MM.1S (cell line): Measurements from ENCODE around the gene ABCC4.

Source experiments
- DNase-seq: peaks from one replicate; pipeline ENCODE4 v3.0.0-alpha.2; 2015
- H2AFZ ChIP-seq: fragments of 300-600 bp; sonication (generic); 2 replicates; pipeline ENCODE4 v1.6.0; 2016; ENCODE audit warnings: antibody characterized with exemption, low read length
- H3F3A ChIP-seq: fragments of 300-600 bp; sonication (generic); 2 replicates; pipeline ENCODE4 v1.6.1; 2016; ENCODE audit warnings: mild to moderate bottlenecking, antibody characterized with exemption, low read length, moderate library complexity, mixed read lengths; ENCODE audit not compliant: insufficient read depth
- H3K27ac ChIP-seq: fragments of 300-600 bp; sonication (generic); 2 replicates; pipeline ENCODE4 v1.5.1; 2016; ENCODE audit warnings: mild to moderate bottlenecking, low read length
- H3K27me3 ChIP-seq: fragments of 300-600 bp; sonication (generic); replicated peaks from 2 replicates; pipeline ENCODE4 v1.6.0; 2016; ENCODE audit warnings: low read length; ENCODE audit not compliant: insufficient read depth
- H3K36me3 ChIP-seq: fragments of 300-600 bp; sonication (generic); replicated peaks from 2 replicates; pipeline ENCODE4 v1.6.1; 2016; ENCODE audit warnings: mild to moderate bottlenecking, low read length, mixed read lengths; ENCODE audit not compliant: insufficient read depth
- H3K4me1 ChIP-seq: fragments of 300-600 bp; sonication (generic); 2 replicates; pipeline ENCODE4 v1.6.1; 2016; ENCODE audit warnings: low read length, mixed read lengths
- H3K4me2 ChIP-seq: fragments of 300-600 bp; sonication (generic); 2 replicates; pipeline ENCODE4 v1.6.0; 2016; ENCODE audit warnings: low read depth, low read length
- H3K4me3 ChIP-seq: fragments of 300-600 bp; sonication (generic); 2 replicates; pipeline ENCODE4 v1.5.1; 2016; ENCODE audit warnings: low read length, mixed read lengths
- H3K79me2 ChIP-seq: fragments of 300-600 bp; sonication (generic); 2 replicates; pipeline ENCODE4 v1.6.1; 2016; ENCODE audit warnings: mixed run types, low read length, mixed read lengths
- H3K9ac ChIP-seq: fragments of 300-600 bp; sonication (generic); 2 replicates; pipeline ENCODE4 v1.6.1; 2016; ENCODE audit warnings: low read length, mixed read lengths
- H3K9me2 ChIP-seq: fragments of 300-600 bp; sonication (generic); replicated peaks from 2 replicates; pipeline ENCODE4 v1.6.1; 2016; ENCODE audit warnings: mild to moderate bottlenecking, low read length, mixed read lengths; ENCODE audit not compliant: insufficient read depth
- H3K9me3 ChIP-seq: fragments of 300-600 bp; sonication (generic); replicated peaks from 2 replicates; pipeline ENCODE4 v1.6.1; 2016; ENCODE audit warnings: mild to moderate bottlenecking, low read length, mixed read lengths; ENCODE audit not compliant: insufficient read depth
- H4K20me1 ChIP-seq: fragments of 300-600 bp; sonication (generic); 2 replicates; pipeline ENCODE4 v1.6.1; 2016; ENCODE audit warnings: mild to moderate bottlenecking, low read length, moderate library complexity, mixed read lengths; ENCODE audit not compliant: insufficient read depth
- EZH2 ChIP-seq: fragments of 300-600 bp; sonication (generic); optimal IDR thresholded peaks from 2 replicates; pipeline ENCODE3; 2017; ENCODE audit warnings: low read depth, mild to moderate bottlenecking, antibody characterized with exemption, low read length, mixed read lengths
- EZH2phosphoT487 ChIP-seq: fragments of 300-600 bp; sonication (generic); IDR thresholded peaks from 2 replicates; pipeline ENCODE4 v1.6.1; 2018; ENCODE audit warnings: antibody characterized with exemption, low read length
- TF ChIP-seq, protein P1 (sequence below): fragments of 300-600 bp; sonication (generic); IDR thresholded peaks from 2 replicates; pipeline ENCODE4 v1.5.1; 2016; ENCODE audit warnings: antibody characterized with exemption, low read length, mixed read lengths

Gene ABCC4

GRCh38 chr13:95091755-95092154 lies 209.5 kb downstream of the ABCC4 start:
- Histone ChIP-seq H3K4me1 (no peaks in the 10 kb centered on the region), H3K27ac (no peak overlapping the region), H3K27me3 (no peaks in the 10 kb centered on the region), H3K36me3 (no peaks in the 10 kb centered on the region), H3K9ac (no peak overlapping the region), H3K9me2 (no peaks in the 10 kb centered on the region), H4K20me1 (no peaks in the 10 kb centered on the region), H3F3A (no peaks in the 10 kb centered on the region), H3K4me2 (no peak overlapping the region), H2AFZ (no peak overlapping the region), H3K9me3 (no peaks in the 10 kb centered on the region), H3K79me2 (no peaks in the 10 kb centered on the region), H3K4me3 (no peak overlapping the region)
- DNase-seq: no peak
- TF ChIP-seq EZH2 (no peak), EZH2phosphoT487 (no peak)
- TF ChIP-seq, protein P1, sequence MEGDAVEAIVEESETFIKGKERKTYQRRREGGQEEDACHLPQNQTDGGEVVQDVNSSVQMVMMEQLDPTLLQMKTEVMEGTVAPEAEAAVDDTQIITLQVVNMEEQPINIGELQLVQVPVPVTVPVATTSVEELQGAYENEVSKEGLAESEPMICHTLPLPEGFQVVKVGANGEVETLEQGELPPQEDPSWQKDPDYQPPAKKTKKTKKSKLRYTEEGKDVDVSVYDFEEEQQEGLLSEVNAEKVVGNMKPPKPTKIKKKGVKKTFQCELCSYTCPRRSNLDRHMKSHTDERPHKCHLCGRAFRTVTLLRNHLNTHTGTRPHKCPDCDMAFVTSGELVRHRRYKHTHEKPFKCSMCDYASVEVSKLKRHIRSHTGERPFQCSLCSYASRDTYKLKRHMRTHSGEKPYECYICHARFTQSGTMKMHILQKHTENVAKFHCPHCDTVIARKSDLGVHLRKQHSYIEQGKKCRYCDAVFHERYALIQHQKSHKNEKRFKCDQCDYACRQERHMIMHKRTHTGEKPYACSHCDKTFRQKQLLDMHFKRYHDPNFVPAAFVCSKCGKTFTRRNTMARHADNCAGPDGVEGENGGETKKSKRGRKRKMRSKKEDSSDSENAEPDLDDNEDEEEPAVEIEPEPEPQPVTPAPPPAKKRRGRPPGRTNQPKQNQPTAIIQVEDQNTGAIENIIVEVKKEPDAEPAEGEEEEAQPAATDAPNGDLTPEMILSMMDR: no peak

DNA sequence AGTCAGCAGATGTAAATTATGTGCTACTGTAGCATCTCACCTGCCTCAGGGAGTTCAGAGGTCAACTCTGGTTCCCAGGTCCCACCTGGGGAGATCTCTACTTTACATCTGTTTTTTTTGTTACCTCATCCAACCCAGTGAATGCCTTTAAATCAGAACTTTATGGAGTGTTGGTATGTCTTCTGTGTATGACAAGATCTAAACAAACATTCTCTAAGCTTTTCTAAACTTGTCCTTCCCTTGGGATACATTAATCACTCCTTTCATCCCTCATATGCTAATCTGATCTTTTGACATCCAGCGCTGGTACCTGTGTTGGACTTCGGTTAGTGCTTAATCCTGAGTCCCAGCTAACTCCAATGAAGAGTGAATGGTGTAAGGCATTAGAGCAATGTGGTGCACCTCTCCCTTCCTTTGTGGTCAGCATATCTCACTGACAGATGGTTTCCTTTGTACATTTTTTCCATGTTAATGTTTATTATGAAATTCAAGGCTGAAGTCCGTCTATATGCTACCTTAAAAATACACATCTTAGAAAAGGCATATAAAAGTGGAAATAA lies 213.4 kb downstream of the ABCC4 start:
- no peak overlapping the region for H3K9ac ChIP-seq
- no peaks in the 10 kb centered on the region for H3F3A ChIP-seq
- no peak overlapping the region for H3K27ac ChIP-seq
- no peak overlapping the region for H2AFZ ChIP-seq
- DNase-seq: no peak
- no peak overlapping the region for H3K4me2 ChIP-seq
- H3K9me2 ChIP-seq: no peaks in the 10 kb centered on the region
- H3K79me2 ChIP-seq: no peaks in the 10 kb centered on the region
- TF ChIP-seq, protein P1: no peak
- no peak for TF ChIP-seq EZH2
- no peak for TF ChIP-seq EZH2phosphoT487
- H4K20me1 ChIP-seq: no peaks in the 10 kb centered on the region
- H3K9me3 ChIP-seq: no peaks in the 10 kb centered on the region
- H3K27me3 ChIP-seq: no peaks in the 10 kb centered on the region
- no peaks in the 10 kb centered on the region for H3K4me1 ChIP-seq
- H3K36me3 ChIP-seq: no peaks in the 10 kb centered on the region
- H3K4me3 ChIP-seq: no peak overlapping the region

DNA sequence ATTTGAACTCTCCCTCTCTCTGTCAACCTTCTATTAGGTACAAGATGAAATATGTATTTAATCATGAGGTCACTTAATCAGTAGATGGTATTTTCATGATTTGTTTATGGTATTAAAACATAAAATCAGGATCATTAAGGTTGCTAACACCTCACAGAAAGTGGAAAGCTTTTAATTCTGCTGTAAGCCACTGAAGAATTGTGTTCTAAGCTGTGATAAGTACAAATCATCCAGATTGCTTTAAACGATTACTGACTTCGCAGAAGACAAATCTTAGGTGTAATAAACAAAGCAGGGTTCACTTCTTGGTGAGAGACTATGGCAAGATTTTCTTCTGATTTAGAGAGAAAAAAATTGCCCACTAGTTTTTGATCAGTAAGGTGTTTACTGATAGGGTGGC lies 214.5 kb downstream of the ABCC4 start:
- DNase-seq: no peak
- Histone ChIP-seq H4K20me1 (no peaks in the 10 kb centered on the region), H2AFZ (no peak overlapping the region), H3K9me3 (no peaks in the 10 kb centered on the region), H3K4me3 (no peak overlapping the region), H3K4me2 (no peak overlapping the region), H3F3A (no peaks in the 10 kb centered on the region), H3K27me3 (no peaks in the 10 kb centered on the region), H3K9ac (no peak overlapping the region), H3K27ac (no peak overlapping the region), H3K79me2 (no peaks in the 10 kb centered on the region), H3K4me1 (no peaks in the 10 kb centered on the region), H3K9me2 (no peaks in the 10 kb centered on the region), H3K36me3 (no peaks in the 10 kb centered on the region)
- no peak for TF ChIP-seq EZH2
- no peak for TF ChIP-seq EZH2phosphoT487

- Histone ChIP-seq H3K9me2 (no peaks in the 10 kb centered on the region), H3K4me2 (no peak overlapping the region), H3K27me3 (no peaks in the 10 kb centered on the region), H3K4me3 (no peak overlapping the region), H3K9me3 (no peaks in the 10 kb centered on the region), H2AFZ (no peak overlapping the region), H3K27ac (no peak overlapping the region), H3K79me2 (no peaks in the 10 kb centered on the region), H3K9ac (no peak overlapping the region), H3K4me1 (no peaks in the 10 kb centered on the region), H3K36me3 (no peaks in the 10 kb centered on the region), H4K20me1 (no peaks in the 10 kb centered on the region), H3F3A (no peaks in the 10 kb centered on the region)
- no peak for DNase-seq
- TF ChIP-seq, protein P1: no peak
- TF ChIP-seq EZH2phosphoT487 (no peak), EZH2 (no peak)
Observed at GRCh38 chr13:95083758-95084157, 217.5 kb downstream of the ABCC4 start.
